Subcutaneous adipose tissue (tissue), 4 donors: ENCODE results near the gene SIGLEC6. TPM values are rescaled to one million over a fixed set of nuclear protein-coding genes. Genes with fewer than 3 reads are reported as not detected.

Source experiments
- CTCF ChIP-seq: fragments of 450-650 bp; IDR thresholded peaks from one replicate; pipeline ENCODE4 v1.5.1; 2016; ENCODE audit warnings: low read depth, mild to moderate bottlenecking, control low read depth, antibody characterized with exemption, moderate library complexity
- total RNA-seq, 4 donors: library from RNA; depleted of rRNA; stranded (reverse); fragments of >200 nt; gene quantifications; one replicate each; pipeline ENCODE4 v1.1.0, GENCODE V29; 2016

The SIGLEC6 gene
- total RNA-seq = 1 to 10 TPM in 3 of 4 donors, not detected in 1; 1.5 to 2.9 (median 2.5) TPM

DNA sequence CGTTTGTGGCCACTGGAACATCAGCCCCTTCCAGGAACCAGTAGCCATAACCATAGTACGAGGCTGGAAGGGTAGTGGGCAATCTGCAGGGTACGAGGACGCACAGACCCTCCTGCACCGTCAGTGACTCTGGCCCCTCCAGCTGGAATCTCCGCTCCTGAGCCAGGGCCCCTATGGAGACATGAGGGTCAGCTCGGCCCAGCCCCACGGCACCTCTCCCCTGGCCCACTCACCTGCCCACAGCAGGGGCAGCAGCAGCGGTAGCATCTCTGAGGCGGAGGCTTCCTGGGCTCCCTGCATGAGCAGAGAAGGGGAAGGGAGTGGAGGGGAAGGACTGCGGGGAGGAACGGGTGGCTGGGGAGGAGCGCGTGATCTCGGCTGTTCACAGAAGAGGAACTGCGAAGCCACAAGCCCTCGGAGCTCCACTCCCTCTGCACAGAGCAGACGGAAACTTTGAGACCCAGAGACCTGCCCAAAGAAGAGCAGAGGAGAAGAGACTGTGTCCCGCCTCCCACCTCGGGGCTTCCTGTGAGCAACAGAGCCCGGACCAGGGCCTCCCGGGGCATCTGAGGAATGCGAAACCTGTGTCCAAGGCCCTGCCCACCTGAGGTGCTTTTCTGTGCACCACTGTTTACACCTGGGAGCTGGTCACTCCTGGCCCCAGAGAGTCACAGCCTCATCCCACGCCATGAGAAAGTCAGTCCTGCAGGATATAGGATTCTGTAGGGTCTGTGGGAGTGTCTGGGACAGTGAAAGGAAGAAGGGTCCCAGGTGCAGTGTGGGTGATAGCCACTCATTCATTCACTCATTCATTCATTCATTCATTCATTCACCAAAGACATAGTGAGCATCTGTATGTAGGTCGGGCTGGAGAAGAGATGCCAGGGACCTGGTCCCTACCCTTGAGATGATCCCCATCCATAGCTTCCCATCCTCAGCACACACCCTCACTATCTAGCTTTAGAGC, at the start of gene SIGLEC6:
Gene SIGLEC6, minus strand, starts transcription at position 322 of the 967 bp plus-strand sequence. Its CDS starts 22 bp downstream, at position 300.
- no peak for TF ChIP-seq CTCF

DNA sequence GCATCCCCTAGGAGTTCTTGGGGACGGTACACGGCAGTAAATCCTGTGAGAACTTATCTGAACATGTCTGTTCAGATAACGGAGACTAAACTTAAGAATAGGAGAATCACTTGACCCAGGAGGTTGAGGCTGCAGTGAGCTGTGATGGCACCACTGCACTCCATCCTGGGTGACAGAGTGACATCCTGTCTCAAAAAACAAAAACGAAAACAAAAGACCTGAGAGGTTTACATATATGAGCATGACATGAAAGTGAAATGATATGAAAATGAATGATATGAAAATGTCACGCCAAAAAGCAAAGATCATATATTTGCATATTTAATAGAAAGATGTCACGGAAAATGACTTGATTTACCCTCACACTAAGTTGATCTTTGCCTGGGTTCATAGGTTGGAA, 45.4 kb upstream of the SIGLEC6 start:
- no peak for TF ChIP-seq CTCF

GRCh38 chr19:51573331-51573730, 41.9 kb upstream of the SIGLEC6 start:
- TF ChIP-seq CTCF = no peak

GRCh38 chr19:51572908-51573307, 41.4 kb upstream of the SIGLEC6 start:
- no peak for TF ChIP-seq CTCF

DNA sequence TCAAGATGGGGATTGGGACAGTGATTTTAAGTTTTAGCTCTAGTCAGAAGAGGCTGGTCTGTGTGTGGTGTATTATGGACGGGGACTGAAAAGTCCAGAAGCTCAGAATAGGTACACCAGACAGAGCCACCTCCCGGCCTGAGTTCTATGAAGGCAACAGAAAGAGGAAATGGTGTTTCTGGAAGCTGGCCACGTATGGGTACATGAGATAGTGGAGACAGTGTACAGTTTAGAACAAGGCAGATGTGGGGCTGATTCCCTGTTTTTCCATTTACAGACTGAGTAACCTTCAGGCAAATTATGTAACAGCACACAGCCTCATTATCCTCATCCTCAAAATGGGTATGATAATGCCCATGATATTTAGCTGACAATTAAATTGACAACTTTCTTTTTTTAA, 40.9 kb upstream of the SIGLEC6 start:
- no peak for TF ChIP-seq CTCF

DNA sequence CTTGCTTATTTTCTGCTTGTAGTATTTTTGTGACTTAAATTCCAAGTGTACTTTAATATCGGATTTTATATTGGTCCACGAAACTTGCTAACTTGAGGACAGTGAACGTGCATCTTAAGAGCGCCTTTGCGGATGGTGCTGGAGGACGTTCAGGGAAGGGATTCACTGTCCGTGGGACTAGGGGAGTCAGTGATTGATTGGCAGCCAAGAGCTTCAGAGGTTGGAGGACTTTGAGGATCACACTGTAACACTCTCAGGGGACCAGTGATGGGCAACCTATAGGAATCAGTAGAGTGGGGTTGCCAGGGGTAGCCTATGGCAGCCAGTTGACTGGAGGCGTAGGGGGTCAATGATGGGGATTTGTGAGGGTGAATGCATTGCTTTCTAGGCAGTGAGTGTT, 40.1 kb upstream of the SIGLEC6 start:
- TF ChIP-seq CTCF = no peak

DNA sequence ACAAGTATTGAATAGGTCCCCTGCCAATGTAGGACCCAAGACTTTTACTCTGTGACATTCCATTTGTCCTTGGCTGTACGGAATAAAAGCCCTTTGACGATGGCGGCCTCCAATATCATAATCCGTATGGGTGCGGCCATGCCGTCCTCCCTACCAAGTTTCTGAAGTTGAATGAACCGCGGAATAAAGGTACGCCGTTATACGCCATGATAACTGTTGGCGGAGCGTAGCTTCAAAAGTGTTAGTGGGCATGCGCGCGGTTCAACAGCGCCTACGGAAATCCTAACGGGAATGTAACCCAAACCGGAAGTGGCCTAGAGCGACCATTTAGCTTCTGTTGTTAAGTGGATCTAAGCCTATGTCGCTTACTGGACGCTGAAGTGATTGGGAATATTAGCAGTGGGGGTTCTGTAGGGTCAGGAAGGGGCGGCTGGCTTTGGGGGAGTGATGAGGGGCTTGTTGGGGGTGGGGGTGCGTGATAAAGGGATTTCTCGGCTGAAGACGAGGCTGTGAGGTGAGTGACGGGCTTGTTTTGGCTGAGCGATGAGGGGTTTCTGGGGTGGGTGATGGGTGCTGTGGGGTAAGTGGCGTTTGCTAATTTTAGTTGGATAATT, 39.6 kb upstream of the SIGLEC6 start, which contains the start of gene ZNF175:
Gene ZNF175, plus strand, starts transcription at position 322 of the 614 bp plus-strand sequence. CDS start 2,047 bp downstream, outside the sequence.
- TF ChIP-seq CTCF = no peak
